8988T (cell line): ENCODE results near the gene ATF6B.

ENCODE experiments used
- DNase-seq: peaks from one replicate; pipeline ENCODE4 v3.0.0; 2011

Gene ATF6B

DNA sequence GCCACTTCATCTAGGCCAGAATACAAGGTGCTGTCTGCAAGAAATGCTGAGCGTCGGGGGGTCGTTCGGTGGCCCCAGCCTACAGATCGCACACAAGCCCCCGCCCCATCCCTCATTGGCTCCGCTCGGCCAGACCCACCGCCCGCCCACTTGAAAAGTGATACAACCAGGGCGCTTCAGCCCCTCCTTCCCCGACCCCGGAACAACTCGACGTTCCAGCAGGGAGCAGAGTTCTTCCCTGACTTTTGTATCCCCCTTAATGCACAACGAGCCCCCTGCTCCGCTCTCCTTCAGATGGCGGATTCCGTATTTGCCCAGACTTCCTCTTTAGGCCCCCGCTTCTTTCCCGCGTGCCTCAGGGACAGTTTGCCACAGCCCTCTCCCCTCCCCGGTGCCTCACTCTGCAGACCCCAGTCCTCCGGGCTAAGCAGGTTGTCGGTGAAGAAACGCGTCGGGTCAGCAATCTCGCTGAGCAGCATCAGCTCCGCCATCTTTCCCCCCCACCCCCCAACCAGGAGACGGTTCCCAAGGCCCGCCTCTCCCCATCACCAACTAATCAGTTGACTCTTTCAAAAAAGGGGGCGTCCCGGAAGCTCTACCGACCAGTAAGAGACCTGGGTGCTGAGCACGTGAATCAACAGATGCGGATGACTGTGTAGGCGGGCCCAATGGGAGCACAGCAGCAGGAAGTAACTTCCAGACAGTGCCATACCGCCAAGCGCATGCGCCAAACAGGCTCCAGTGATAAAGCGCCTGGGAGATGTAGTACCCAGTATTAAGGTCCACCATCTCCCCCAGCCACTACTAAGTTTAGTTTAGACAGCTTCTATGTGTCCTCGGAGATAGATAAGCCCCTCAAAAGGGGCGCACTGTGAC, at the start of gene ATF6B:
Gene ATF6B, minus strand, starts transcription at position 530 of the 876 bp plus-strand sequence. Its CDS starts 39 bp downstream, at position 491.
- DNase-seq, result peak; percentile 86

DNA sequence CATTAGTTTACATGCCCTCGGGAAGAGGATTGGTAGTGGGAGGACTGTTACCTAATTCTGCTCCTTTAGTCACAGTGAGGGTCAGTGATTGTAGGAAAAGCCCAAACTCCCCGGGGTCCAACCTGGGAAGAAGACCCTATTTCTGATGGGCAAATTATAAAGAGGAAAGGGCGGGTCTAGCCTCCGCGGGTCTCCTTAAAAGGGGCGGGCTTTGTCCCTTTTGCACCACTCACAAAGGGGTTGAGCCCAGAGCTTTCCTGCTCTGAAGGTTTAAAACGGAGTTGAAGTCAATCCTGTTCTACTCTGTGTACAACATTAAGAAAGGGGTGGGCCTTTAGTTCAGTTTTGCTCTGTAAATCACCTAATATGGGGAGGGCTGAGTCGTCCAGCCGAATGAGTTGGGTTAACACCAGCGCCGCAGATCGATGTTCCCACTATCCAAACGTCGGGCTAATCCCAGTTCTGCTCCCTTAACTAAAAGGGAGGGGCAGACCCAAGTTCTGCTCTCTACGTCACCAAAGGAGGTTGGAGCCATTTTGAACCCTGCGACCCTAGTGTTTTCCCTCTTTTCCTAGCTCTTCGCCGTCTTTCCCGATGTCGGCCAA, 49.2 kb upstream of the ATF6B start:
- no peak for DNase-seq

DNA sequence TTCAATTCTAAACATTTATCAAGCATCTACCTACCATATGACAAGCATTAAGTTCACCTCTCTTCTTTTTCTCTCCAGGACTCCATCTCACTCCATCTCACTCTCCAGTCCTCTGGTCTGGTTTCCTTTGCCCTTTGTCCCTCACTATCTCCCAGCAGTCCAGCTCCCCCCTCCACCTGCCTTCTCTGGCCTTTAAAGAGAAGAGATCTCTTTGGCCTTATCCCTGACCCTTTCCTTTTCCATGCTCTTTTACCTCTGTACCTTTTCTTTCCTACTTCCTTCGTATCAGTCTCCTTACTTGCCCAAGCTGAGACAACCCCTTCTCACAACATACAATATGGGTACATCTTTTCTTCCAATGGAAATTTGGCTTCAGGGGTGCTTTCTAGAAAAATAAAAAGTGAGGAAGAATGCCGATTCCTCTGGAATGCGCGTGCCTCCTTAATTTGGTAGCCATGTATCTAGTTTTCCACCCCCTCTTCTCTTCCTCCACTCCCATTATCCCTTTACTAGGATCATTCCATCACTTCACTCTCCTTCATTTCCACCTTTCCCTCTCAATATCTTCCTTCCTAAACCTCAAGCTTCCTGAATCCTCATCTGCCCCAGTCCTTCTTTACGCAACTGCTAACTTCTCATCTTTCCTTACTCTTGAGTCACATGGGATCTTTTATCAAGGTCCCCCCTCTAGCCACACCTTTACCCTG, 48.6 kb upstream of the ATF6B start:
- DNase-seq, result no peak

DNA sequence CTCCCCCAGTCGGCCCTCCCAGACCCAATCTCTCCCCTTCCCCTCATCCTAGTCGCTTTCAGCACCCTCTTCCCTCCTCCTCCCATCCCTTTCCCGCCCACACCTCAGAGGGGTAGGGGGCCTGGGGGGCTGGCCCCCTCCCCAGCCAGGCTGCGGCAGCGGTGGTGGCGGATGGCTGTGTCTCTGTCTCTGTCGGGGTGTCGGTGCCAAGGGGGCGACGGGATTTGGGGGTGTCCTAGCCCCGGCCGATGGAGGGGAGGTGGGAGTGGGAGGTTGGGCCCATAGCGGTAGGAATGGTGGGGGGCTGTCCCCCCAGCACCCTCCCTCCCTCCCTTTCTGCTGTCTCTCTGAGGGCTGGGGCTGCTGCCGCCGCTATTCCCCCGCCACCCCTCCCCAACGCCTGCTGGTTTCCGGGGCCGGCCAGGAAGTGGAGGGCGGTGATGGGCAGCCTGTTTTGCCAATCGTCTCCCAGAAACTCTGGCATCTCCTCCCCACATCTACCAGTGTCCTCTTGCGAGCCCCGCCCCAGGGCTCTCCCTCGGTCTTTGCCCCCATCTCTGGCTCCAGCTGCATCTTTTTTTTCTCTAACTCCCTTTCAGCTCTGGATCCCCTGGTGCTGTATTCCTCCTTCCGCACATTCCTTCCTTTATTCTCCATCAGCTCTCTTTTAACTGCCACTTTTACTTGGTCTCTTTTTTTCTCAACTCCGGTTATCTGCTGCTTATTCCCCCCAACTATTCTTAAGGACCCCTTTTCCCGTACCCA, 47.8 kb upstream of the ATF6B start, which contains the start of gene AGPAT1:
Gene AGPAT1, minus strand, starts transcription at position 374 of the 765 bp plus-strand sequence. CDS start 4,588 bp downstream, outside the sequence.
- DNase-seq, result peak; percentile 85

DNA sequence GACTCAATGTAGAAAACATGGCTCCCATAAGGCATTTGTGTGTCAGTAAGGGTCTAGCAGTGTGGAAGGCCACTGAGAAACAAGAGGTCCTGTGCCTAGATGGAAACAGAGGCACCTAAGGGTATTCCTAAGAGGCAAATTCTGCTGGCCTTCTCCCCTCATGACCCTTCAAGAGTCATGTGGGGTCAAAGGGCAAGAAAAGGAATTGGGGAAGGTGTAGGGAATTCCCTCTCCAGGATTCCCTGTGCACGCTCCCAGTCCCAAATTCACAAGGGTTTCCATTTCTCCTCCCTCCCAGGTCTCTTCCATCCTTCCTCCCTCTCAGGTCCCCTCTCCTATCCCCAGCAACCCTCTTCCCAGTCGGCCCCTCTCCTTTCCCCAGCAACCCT, 47.3 kb upstream of the ATF6B start:
- DNase-seq, result no peak

DNA sequence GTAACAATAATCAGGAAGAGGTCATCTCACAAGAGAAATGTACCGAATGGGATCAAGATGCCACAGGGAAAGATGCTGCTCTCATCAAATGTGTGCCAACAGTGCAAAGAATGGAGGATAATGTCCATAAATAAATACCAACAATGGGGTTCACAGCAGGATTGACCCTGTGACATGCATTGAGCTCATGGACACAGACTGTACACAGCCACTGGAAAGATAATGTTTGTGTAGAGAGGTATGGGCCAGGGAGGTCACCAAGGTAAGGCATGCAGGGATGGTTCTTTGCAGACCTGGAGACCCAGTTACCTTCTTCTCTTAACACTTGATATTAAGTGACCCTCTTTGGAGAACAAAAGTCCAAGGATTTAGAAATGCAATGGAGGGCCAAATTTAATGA, 46.4 kb upstream of the ATF6B start:
- no peak for DNase-seq

DNA sequence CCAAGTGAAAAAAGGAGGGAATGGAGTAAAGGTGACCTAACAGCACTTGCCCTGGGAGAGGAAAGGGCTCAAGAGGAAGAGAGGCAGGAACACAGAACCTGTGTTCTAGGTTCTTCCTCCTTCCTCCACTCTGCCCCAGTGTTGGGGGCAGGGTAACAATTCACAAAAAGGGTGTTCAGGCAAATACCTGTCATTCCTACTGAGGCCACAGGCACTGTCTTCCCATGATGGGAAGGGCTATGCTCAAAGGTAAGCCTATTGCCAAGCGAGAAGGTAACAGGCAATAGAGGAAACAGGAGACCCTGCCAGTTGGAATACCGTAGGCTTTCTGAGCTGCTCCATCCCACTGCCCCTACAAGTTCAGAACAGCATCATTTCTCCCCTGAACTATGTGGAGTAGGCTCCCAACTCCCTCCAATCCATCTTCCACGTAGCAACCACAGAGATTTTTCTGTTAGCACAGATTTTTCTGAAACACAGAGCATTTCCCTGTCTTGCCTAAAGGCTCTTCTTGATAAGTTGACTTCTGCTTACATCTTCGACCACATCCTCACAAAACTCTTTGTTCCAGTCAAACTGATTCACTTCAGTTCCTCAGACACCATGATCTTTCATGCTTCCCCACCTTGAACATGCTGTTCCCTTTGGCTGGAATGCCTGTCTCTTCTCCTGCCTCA, 45.1 kb upstream of the ATF6B start:
- DNase-seq, result no peak

DNA sequence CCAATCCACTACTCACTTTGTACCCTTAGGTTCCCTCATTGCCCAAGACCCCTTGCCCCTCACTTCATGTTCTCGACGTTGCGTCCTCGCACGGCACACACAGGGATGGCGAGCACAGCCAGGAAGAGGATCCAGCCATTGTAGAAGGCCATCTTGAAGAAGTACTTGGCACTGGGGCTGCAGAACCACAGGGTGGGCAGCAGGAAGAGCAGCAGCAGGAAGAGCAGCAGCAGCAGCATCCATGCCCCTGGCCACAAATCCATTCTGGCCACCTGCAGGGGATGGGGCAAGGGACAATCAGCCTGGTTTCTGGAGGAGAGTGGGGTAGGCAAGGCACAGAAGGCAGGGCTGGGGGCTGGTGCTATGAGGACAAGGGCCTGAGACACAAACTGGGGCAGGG, 43.2 kb upstream of the ATF6B start:
- no peak for DNase-seq

DNA sequence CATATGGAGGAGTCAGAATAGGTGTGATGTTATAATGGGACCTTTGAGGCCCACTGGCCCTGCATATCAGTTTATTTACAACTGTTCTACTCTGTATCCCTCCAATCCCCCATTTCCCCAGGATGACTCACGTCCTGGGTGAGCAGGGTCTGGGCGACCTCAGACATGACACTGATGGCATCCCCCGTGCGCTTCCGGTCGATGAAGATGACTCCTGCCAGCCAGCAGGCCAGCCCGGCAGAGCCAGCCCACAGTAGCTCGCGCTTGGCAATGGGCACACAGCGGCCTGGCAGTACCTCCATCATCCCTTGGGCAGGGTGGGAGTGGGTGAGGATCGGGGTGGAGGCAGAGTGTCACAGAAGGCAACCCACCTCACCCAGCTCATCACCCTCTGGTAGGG, 42.2 kb upstream of the ATF6B start:
- DNase-seq, result no peak

DNA sequence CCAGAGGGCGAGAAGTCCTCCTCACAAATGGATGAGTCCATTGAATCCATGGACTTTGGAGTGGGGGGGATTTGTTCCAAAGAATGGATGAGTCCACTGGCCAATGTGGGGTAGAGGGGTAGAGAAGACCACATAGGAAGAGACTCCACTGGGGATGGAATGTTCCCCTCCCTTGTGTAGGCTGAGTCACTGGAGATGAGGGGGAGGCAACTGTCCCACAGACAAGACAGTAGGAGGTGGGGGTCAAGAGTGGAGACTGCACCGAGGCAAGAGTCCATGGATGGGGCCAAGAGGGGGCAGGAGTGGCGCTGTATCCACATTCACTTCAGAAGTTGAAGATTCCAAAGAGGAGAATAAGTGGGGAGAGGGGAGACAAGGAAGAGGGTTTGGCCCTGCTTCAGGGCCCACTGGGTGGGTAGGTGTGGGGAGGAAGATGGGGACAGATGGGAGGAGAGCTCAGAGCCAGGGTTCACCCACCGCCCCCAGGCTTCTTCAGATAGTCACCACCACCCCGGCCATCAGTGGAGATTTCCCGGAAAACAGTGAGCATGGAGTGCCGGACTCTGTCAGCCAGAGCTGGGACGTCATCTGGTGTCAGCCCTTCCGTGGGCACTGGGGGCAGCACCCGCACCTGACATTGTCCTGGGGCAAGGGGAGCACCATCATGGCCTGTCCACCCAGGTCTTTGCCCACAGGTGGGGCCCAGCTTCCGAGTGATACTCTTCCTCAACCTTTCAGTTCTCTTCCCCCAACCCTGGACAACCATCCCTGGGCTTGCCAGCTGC, 41.0 kb upstream of the ATF6B start:
- no peak for DNase-seq

DNA sequence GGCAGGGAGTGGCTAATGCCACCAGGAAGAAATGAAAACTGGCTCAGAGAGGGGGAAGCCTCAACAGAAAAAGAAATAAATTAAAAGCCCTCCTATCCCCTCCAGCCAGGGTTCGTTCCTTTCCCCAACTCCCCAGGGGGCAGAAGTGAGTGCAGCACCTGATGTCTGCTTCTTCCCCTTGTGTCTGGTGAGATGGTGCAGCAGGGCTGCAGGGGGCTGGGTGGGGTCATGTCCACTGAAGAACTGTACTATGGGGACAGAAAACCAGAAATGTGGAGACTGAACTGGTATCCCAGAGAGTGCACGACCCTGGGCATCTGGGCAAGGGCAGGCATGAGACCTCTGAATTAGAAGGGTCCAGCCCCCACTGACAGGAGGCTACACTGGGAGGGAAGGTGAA, 40.3 kb upstream of the ATF6B start:
- DNase-seq, result no peak

DNA sequence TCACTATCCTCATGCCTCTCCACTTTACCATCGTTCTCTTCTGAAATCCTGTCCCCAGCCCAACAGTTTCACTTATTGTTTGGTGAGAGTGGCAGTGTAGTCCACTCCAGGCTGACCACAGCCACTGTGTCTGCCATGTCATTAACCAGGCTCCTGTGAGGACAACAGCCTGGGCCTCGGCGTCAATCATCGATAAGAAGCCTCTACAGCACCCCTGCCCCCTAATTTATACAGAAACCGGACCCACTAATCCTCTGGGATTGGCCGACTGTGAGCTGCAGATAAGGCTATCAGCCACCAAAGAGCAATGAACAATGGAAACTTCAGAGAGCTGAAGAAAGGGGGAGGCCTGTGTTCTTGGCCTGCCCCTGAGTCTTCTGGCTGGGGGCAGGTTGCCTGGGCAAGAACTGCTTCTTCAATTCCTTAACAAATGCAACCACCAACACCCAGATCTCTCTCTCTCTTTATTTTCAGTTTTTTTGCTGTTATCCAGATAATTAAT, 39.8 kb upstream of the ATF6B start:
- no peak for DNase-seq

DNA sequence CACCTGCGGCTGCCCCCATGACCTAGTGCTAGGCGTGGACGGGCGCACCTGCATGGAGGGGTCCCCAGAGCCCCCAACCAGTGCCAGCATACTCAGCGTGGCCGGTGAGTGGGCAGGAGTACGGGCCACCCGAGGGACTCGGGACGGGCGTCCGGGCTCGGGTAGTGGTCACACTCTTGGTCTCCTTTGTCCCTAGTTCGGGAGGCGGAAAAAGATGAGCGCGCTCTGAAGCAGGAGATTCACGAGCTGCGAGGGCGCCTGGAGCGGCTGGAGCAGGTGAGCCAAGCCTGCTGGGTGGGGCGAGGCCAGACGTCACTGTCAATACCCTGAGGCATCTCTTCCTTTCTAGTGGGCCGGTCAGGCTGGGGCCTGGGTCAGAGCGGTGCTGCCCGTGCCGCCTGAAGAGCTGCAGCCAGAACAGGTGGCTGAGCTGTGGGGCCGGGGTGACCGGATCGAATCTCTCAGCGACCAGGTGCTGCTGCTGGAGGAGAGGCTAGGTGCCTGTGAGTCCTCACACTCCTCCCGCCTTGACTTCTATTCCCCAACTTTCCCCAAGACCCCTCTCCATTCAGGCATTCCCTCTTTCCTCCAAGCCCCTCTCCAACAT, 39.2 kb upstream of the ATF6B start:
- DNase-seq, result no peak

DNA sequence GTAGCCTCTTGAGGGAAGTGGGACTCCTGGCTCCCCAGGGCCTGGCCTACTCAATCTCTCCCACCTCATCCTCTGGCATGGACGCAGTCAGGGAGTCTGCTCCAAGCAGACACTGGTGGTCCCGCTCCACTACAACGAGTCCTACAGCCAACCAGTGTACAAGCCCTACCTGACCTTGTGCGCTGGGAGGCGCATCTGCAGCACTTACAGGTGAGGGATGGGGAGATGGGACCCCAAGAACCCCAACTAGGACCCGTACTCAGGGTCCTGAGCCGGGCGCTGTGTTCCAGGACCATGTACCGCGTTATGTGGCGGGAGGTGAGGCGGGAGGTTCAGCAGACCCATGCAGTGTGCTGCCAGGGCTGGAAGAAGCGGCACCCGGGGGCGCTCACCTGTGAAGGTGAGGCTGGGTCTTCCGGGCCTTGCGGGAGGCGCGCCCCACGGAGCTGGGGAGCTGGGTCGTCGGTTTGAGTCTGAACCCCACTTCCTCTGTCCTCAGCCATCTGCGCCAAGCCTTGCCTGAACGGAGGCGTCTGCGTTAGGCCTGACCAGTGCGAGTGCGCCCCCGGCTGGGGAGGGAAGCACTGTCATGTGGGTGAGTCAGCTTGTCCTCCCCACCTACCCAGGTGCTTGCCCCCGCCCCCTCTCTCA, 38.5 kb upstream of the ATF6B start:
- no peak for DNase-seq

DNA sequence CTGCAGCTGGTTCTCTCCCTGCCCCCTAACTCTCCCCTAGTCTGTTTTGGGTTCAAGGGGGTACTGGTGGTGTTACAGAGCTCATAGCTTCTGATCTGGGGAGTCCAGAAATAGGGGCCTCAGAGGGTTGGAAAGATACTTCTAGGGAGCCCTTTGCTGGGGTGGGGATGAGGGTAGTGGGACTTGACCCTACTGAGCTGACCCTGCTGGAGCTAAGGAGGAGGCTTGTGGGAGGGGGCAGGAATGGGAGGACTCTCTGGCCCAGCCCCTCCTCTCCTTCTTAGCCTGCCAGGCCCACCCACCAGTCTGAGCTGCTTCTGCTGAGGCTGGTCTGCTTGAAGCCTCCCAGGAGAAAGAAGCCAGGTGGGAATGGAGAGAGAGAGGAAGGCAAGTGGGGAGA, 36.2 kb upstream of the ATF6B start, which contains the start of gene EGFL8:
Gene EGFL8, plus strand, starts transcription at position 301 of the 400 bp plus-strand sequence. CDS start 1,571 bp downstream, outside the sequence.
- DNase-seq, result no peak

DNA sequence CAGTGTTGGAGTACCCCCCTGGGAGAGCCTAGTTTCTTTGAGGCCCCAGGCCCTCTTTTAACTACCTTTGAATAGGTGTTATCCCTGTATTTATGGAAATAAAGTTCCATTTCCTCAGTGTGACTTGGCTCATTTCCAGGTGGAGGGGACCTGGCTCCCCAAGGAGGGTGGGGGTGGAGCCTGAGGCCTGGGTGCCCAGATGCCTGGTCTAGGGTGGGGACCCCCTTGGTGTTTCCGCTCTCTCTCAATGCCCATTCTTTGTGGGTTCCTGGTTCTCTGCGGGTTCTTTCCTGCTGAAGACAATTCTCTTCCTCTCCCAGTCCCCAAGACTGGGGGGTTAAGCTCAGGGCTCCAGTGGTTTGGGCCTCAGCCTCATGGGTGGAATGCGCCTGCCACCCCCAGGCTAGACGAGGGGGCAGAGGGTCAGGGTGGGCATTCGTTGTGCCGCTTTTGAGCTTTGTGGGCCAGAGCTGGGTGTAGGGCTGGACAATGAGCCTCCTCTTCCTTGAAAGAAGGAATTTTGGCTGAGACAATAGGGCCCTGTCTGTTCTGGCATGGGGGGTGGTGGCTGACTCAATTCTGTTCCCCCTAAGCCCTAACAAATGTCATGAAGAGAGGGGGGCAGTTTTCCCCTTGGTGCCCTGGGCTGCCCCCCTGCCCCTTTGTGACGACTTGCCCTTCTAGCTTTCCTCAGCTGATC, 35.7 kb upstream of the ATF6B start:
- no peak for DNase-seq

DNA sequence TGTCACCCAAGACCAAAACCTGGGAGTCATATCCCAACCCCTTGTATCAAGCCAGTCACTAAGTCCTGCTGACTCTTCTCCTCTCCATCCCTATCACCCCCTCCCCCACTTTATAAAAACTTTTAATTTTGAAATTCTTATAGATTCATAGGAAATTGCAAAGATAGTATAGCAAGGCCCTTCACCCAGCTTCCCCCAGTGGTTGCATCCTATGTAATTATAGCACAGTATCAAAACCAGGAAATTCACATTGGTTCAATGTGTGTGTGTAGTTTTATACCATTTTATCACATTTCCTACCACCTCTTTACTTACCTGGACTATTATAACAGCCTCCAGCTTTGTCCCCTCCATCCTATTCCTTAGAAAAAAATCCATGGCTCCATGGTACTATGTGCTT, 30.0 kb upstream of the ATF6B start:
- DNase-seq, result no peak

DNA sequence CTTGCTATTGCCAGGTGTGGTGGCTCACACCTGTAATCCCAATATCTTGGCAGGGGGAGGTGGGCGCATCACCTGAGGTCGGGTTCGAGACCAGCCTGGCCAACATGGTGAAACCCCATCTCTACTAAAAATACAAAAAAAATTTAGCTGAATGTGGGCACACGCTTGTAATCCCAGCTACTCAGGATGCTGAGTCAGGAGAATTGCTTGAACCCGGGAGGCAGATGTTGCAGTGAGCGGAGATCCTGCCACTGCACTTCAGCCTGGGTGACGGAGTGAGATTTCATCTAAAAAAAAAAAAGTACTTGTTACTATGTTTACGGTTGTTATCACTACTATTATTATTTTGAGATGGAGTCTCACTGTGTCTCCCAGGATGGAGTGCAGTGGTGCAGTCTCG, 28.8 kb upstream of the ATF6B start:
- no peak for DNase-seq

DNA sequence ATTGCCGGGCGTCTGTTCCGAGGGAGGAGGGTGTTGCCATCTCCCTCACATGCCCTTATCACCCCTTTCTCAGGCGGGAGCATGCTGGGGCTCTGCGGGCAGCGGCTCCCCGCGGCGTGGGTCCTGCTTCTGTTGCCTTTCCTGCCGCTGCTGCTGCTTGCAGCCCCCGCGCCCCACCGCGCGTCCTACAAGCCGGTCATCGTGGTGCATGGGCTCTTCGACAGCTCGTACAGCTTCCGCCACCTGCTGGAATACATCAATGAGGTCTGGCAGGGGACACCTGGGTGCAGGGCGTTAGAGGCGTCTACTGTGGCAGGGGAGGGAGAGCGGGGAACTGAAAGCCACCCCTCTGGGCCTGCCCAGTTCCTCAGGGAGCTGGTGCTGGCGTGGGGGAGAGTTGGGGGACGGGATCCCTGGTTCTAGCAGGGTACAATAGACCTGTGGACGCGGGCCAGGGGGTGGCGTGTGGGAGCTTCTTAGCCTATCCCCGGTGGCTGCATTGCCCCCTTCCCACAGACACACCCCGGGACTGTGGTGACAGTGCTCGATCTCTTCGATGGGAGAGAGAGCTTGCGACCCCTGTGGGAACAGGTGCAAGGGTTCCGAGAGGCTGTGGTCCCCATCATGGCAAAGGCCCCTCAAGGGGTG, 26.6 kb upstream of the ATF6B start:
- peak; percentile 75 for DNase-seq
